Measurements from ENCODE around the gene ZBTB20. TPM values are rescaled to one million over a fixed set of nuclear protein-coding genes. Genes with fewer than 3 reads are reported as not detected.

Gene ZBTB20
- total and polyA plus RNA-seq, 2 donors (not counting 1 experiment from before 2014, with no cell fraction given): 4.0 to 123 TPM

- DNase-seq (no peak), ATAC-seq (ENCODE audit: low read depth) (no peak)
- intact Hi-C loops (cut with micrococcal nuclease): no loop called here
- no peak overlapping the region for H3K4me3 ChIP-seq (ENCODE audit: control extremely low read depth in 1 of 5, extremely low read depth in 1 of 5, insufficient read depth in 1 of 5, low read depth in 2 of 5, low read length in 4 of 5)
- H3K79me2 ChIP-seq (ENCODE audit: control insufficient read depth, insufficient read depth, low read length): no peaks in the 10 kb centered on the region
- H3K4me2 ChIP-seq (replicated peaks; ENCODE audit: low read depth, low read length, poor library complexity, severe bottlenecking): no peak overlapping the region
- no peaks in the 10 kb centered on the region for H3K9me3 ChIP-seq (ENCODE audit: control extremely low read depth in 1 of 3, control insufficient read depth in 2 of 3, insufficient read depth in 1 of 3, low read length in 2 of 3)
- no peaks in the 10 kb centered on the region for H4K20me1 ChIP-seq (ENCODE audit: control insufficient read depth, insufficient read depth, low read length, poor library complexity, severe bottlenecking)
- CTCF ChIA-PET: no interaction called here
- no peak overlapping the region for H3K27ac Mint-ChIP-seq
- H3K4me1 Mint-ChIP-seq: no peaks in the 10 kb centered on the region
- no peak overlapping the region for H2AFZ ChIP-seq (ENCODE audit: insufficient read depth, low read depth, low read length, poor library complexity, severe bottlenecking)
- no peaks in the 10 kb centered on the region for H3K9me3 Mint-ChIP-seq (ENCODE audit: insufficient read depth)
- H3K4me1 ChIP-seq (ENCODE audit: control insufficient read depth in 2 of 2, insufficient read depth in 2 of 2, low read length in 2 of 2): no peaks in the 10 kb centered on the region
- no peak overlapping the region for H3K27ac ChIP-seq (ENCODE audit: low read length in 2 of 2)
- H3K36me3 ChIP-seq (replicated peaks in 1 of 2; ENCODE audit: control extremely low read depth in 1 of 2, control insufficient read depth in 1 of 2, extremely low read depth in 1 of 2, insufficient read depth in 2 of 2, low read length in 1 of 2): no peaks in the 10 kb centered on the region
- no peak overlapping the region for H3K9ac ChIP-seq (ENCODE audit: low read length)
- H3K27me3 Mint-ChIP-seq: no peaks in the 10 kb centered on the region
- TF ChIP-seq CTCF (IDR thresholded peaks at IDR 0.05): no peak
- H3K27me3 ChIP-seq (replicated peaks in 1 of 4; ENCODE audit: control extremely low read depth in 1 of 4, control insufficient read depth in 3 of 4, insufficient read depth in 4 of 4, low read length in 3 of 4): no peaks in the 10 kb centered on the region
- POLR2A ChIA-PET: no interaction called here
- no peak overlapping the region for H3K4me3 Mint-ChIP-seq
- WGBS (ENCODE audit: insufficient coverage): no CpG with 5 or more reads among the region's 3 CpGs
These were observed 300.3 kb downstream of the ZBTB20 start for GRCh38 chr3:114846779-114847178.

GRCh38 chr3:114846252-114846651 lies 300.8 kb downstream of the ZBTB20 start:
- ATAC-seq (ENCODE audit: low read depth): no peak
- Mint-ChIP-seq H3K4me3 (no peak overlapping the region), H3K27me3 (no peaks in the 10 kb centered on the region), H3K4me1 (no peaks in the 10 kb centered on the region), H3K27ac (no peak overlapping the region), H3K9me3 (ENCODE audit: insufficient read depth) (no peaks in the 10 kb centered on the region)
- DNase-seq: no peak
- Histone ChIP-seq H3K27ac (ENCODE audit: low read length in 2 of 2) (no peak overlapping the region), H3K9ac (ENCODE audit: low read length) (no peak overlapping the region), H2AFZ (ENCODE audit: insufficient read depth, low read depth, low read length, poor library complexity, severe bottlenecking) (no peak overlapping the region), H3K4me1 (ENCODE audit: control insufficient read depth in 2 of 2, insufficient read depth in 2 of 2, low read length in 2 of 2) (no peaks in the 10 kb centered on the region), H3K4me3 (ENCODE audit: control extremely low read depth in 1 of 5, extremely low read depth in 1 of 5, insufficient read depth in 1 of 5, low read depth in 2 of 5, low read length in 4 of 5) (no peak overlapping the region), H3K79me2 (ENCODE audit: control insufficient read depth, insufficient read depth, low read length) (no peaks in the 10 kb centered on the region), H4K20me1 (ENCODE audit: control insufficient read depth, insufficient read depth, low read length, poor library complexity, severe bottlenecking) (no peaks in the 10 kb centered on the region), H3K36me3 (replicated peaks in 1 of 2; ENCODE audit: control extremely low read depth in 1 of 2, control insufficient read depth in 1 of 2, extremely low read depth in 1 of 2, insufficient read depth in 2 of 2, low read length in 1 of 2) (no peaks in the 10 kb centered on the region), H3K9me3 (ENCODE audit: control extremely low read depth in 1 of 3, control insufficient read depth in 2 of 3, insufficient read depth in 1 of 3, low read length in 2 of 3) (no peaks in the 10 kb centered on the region), H3K27me3 (replicated peaks in 1 of 4; ENCODE audit: control extremely low read depth in 1 of 4, control insufficient read depth in 3 of 4, insufficient read depth in 4 of 4, low read length in 3 of 4) (no peaks in the 10 kb centered on the region), H3K4me2 (replicated peaks; ENCODE audit: low read depth, low read length, poor library complexity, severe bottlenecking) (no peak overlapping the region)
- ChIA-PET CTCF (no interaction called here), POLR2A (no interaction called here)
- intact Hi-C loops (cut with micrococcal nuclease): no loop called here
- TF ChIP-seq CTCF (IDR thresholded peaks at IDR 0.05): no peak
- TF ChIP-seq EZH2 (IDR thresholded peaks at IDR 0.05; ENCODE audit: borderline replicate concordance, insufficient read depth, low read depth, low read length, poor library complexity, severe bottlenecking): no peak
- WGBS (ENCODE audit: insufficient coverage): no CpG with 5 or more reads among the region's 1 CpG

All from B cell (primary cell).